Liver (tissue), 9 donors: ENCODE results near the gene MGAT5. TPM values are rescaled to one million over a fixed set of nuclear protein-coding genes. Genes with fewer than 3 reads are reported as not detected.

Source experiments
- DNase-seq: peaks from one replicate; pipeline ENCODE4 v3.0.0-alpha.2; 2017; ENCODE audit warnings: low spot score
- H3K27ac ChIP-seq, 2 donors: one replicate each; pipeline ENCODE4 v1.7.0; 2013; ENCODE audit warnings: inconsistent platforms in 2 of 2, low read length in 2 of 2, control low read depth in 1 of 2, low read depth in 1 of 2, mild to moderate bottlenecking in 1 of 2
- H3K27me3 ChIP-seq, 4 donors: one replicate each; pipeline versions ENCODE4 v1.6.1 to v1.7.0; 2013; ENCODE audit warnings: low read length in 3 of 4, inconsistent platforms in 1 of 4, mild to moderate bottlenecking in 1 of 4, moderate library complexity in 1 of 4; ENCODE audit not compliant: control insufficient read depth in 4 of 4, insufficient read depth in 4 of 4
- H3K36me3 ChIP-seq, 4 donors: one replicate each; pipeline versions ENCODE4 v1.6.1 to v1.7.0; 2013; ENCODE audit warnings: low read length in 3 of 4, mild to moderate bottlenecking in 3 of 4, low read depth in 1 of 4, moderate library complexity in 1 of 4; ENCODE audit not compliant: control insufficient read depth in 4 of 4, insufficient read depth in 3 of 4
- H3K4me1 ChIP-seq, 4 donors: one replicate each; pipeline versions ENCODE4 v1.6.1 to v1.7.0; 2013; ENCODE audit warnings: low read length in 3 of 4, mild to moderate bottlenecking in 3 of 4, moderate library complexity in 1 of 4; ENCODE audit not compliant: control insufficient read depth in 4 of 4, insufficient read depth in 4 of 4
- H3K4me3 ChIP-seq, 3 donors: one replicate each; pipeline versions ENCODE4 v1.6.1 to v1.7.0; 2013; ENCODE audit warnings: low read length in 3 of 3, control low read depth in 1 of 3, low read depth in 1 of 3, mild to moderate bottlenecking in 1 of 3
- H3K9ac ChIP-seq, 2 donors: one replicate each; pipeline ENCODE4 v1.7.0; 2013; ENCODE audit warnings: low read length in 2 of 2, mild to moderate bottlenecking in 2 of 2, moderate library complexity in 2 of 2, control low read depth in 1 of 2, low read depth in 1 of 2
- H3K9me3 ChIP-seq, 4 donors: one replicate each; pipeline versions ENCODE4 v1.6.1 to v1.7.0; 2013; ENCODE audit warnings: low read length in 3 of 4; ENCODE audit not compliant: control insufficient read depth in 4 of 4
- EGR1 ChIP-seq, 2 donors: IDR thresholded peaks; 2 replicates each; pipeline ENCODE4 v1.6.1; 2016 to 2018; ENCODE audit warnings: antibody characterized with exemption in 2 of 2, low read depth in 2 of 2
- FOXA1 ChIP-seq: IDR thresholded peaks from 2 replicates; pipeline ENCODE4 v1.6.1; 2016; ENCODE audit warnings: antibody characterized with exemption
- FOXA2 ChIP-seq: IDR thresholded peaks from 2 replicates; pipeline ENCODE4 v1.6.1; 2016; ENCODE audit warnings: antibody characterized with exemption
- GABPA ChIP-seq, 2 donors: IDR thresholded peaks in 1 of 2; conservative IDR thresholded peaks in 1 of 2; 2 replicates each; pipeline ENCODE4 v1.6.1; 2016; ENCODE audit warnings: antibody characterized with exemption in 2 of 2, mild to moderate bottlenecking in 1 of 2, moderate library complexity in 1 of 2
- HNF4G ChIP-seq: IDR thresholded peaks from 2 replicates; pipeline ENCODE4 v1.6.1; 2016; ENCODE audit warnings: antibody characterized with exemption
- NR2F2 ChIP-seq: IDR thresholded peaks from 2 replicates; pipeline ENCODE4 v1.6.1; 2016; ENCODE audit warnings: antibody characterized with exemption
- RXRA ChIP-seq, 2 donors: IDR thresholded peaks; 2 replicates each; pipeline ENCODE4 v1.6.1; 2017 to 2018; ENCODE audit warnings: antibody characterized with exemption in 2 of 2, mild to moderate bottlenecking in 1 of 2
- SP1 ChIP-seq: IDR thresholded peaks from 2 replicates; pipeline ENCODE4 v1.6.1; 2018; ENCODE audit warnings: antibody characterized with exemption, mild to moderate bottlenecking
- TAF1 ChIP-seq: conservative IDR thresholded peaks from 2 replicates; pipeline ENCODE4 v1.6.1; 2016; ENCODE audit warnings: antibody characterized with exemption, mild to moderate bottlenecking
- YY1 ChIP-seq: IDR thresholded peaks from 2 replicates; pipeline ENCODE4 v1.6.1; 2016; ENCODE audit warnings: antibody characterized with exemption, mild to moderate bottlenecking
- whole genome bisulfite sequencing: extraction: QIAGEN DNeasy Blood & Tissue Kit; methylation state at CpG from one replicate; pipeline ENCODE4 v1.1.7; 2013; 5-methylcytosine and 5-hydroxymethylcytosine counted together
- polyA plus RNA-seq, 2 donors: library from polyadenylated mRNA; stranded (reverse) in 1 of 2; unstranded in 1 of 2; fragments of 200-250 nt in 1 of 2; fragments of >200 nt in 1 of 2; fragmentation: Nextera tagmentation in 1 of 2; extraction: Ambion mirVana in 1 of 2; gene quantifications; one replicate each; pipeline versions ENCODE4 v1.2.1 to v1.2.3, GENCODE V29; 2013 to 2015
- total RNA-seq, 2 donors: library from RNA; depleted of rRNA; stranded (reverse); fragments of >200 nt; gene quantifications; one replicate each; pipeline ENCODE4 v1.2.3, GENCODE V29; 2014
- TF ChIP-seq, protein P1 (sequence below): IDR thresholded peaks from 2 replicates; pipeline ENCODE4 v1.6.1; 2016; ENCODE audit warnings: antibody characterized with exemption
- TF ChIP-seq, protein P2 (sequence below): IDR thresholded peaks from 2 replicates; pipeline ENCODE4 v1.6.1; 2016; ENCODE audit warnings: antibody characterized with exemption, mild to moderate bottlenecking
- TF ChIP-seq, protein P3 (sequence below): IDR thresholded peaks from 2 replicates; pipeline ENCODE4 v1.6.1; 2016; ENCODE audit warnings: antibody characterized with exemption
- TF ChIP-seq, protein P4 (sequence below): IDR thresholded peaks from 2 replicates; pipeline ENCODE4 v1.6.1; 2016; ENCODE audit warnings: antibody characterized with exemption
- TF ChIP-seq, protein P5 (sequence below): fragments of 150-350 bp; IDR thresholded peaks from 2 replicates; pipeline ENCODE4 v1.5.1; 2017; ENCODE audit warnings: improper control_type of control experiment, low read depth, low read length; ENCODE audit not compliant: missing input control
- donor health status: healthy.
- donor health status: healthy.
- donor health status: healthy.
- donor health status: healthy.
- donor health status: healthy.

Gene MGAT5
- total and polyA plus RNA-seq, 4 donors = 1.8 to 12.7 (median 5.6) TPM

DNA sequence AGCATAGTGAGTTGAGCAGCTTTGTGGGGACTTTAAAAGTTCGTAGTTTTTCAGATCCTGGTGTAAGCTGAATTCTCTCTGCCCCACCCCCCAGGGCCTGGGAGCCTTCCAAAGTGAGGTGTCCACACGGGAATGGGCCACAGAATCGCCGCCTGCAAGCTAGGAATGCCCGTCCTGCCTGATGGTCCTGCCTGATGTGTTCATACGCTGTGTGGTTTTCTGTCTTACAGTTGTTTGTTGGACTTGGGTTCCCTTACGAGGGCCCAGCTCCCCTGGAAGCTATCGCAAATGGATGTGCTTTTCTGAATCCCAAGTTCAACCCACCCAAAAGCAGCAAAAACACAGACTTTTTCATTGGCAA lies 158.7 kb downstream of the MGAT5 start:
- H3K4me3 ChIP-seq = no peak overlapping the region
- H3K27me3 ChIP-seq = no peaks in the 10 kb centered on the region
- H3K9ac ChIP-seq = no peak overlapping the region
- H3K36me3 ChIP-seq = no peaks in the 10 kb centered on the region
- WGBS = 85% methylated on average over 8 of the region's 8 CpGs
- H3K4me1 ChIP-seq = peaks cover 3 to 23% (median 18%) of the 10 kb centered on the region in 4 donors
- H3K27ac ChIP-seq = no peak overlapping the region
- TF ChIP-seq NR2F2 (no peak), HNF4G (no peak), SP1 (no peak), EGR1 (IDR thresholded peaks at IDR 0.05; ENCODE audit: low read depth in 2 of 2) (no peak)
- H3K9me3 ChIP-seq = no peaks in the 10 kb centered on the region
- no peak for DNase-seq

DNA sequence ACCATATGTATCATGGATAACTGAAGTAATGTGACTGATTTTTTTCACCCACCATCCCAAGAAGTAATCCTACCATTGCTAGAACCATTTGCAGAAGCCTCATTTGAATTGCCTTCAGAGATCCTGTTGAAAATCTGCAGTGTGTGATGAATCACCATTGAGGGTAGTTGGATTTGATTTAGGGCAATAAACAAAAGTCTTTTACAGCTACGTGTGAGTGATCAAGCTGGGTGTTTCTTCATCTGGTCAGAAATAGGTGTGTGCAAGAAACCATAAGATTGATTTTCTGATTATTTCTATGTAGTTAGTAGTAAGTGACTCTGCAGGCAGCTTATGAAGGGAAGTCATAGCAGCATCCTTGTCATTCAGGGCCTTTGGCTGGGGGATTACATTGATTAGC lies 159.6 kb downstream of the MGAT5 start:
- H3K27ac ChIP-seq = no peak overlapping the region
- WGBS = 52% methylated on average over 1 of the region's 1 CpG
- no peak for DNase-seq
- TF ChIP-seq, protein P1, sequence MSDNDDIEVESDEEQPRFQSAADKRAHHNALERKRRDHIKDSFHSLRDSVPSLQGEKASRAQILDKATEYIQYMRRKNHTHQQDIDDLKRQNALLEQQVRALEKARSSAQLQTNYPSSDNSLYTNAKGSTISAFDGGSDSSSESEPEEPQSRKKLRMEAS = no peak
- TF ChIP-seq, protein P2, sequence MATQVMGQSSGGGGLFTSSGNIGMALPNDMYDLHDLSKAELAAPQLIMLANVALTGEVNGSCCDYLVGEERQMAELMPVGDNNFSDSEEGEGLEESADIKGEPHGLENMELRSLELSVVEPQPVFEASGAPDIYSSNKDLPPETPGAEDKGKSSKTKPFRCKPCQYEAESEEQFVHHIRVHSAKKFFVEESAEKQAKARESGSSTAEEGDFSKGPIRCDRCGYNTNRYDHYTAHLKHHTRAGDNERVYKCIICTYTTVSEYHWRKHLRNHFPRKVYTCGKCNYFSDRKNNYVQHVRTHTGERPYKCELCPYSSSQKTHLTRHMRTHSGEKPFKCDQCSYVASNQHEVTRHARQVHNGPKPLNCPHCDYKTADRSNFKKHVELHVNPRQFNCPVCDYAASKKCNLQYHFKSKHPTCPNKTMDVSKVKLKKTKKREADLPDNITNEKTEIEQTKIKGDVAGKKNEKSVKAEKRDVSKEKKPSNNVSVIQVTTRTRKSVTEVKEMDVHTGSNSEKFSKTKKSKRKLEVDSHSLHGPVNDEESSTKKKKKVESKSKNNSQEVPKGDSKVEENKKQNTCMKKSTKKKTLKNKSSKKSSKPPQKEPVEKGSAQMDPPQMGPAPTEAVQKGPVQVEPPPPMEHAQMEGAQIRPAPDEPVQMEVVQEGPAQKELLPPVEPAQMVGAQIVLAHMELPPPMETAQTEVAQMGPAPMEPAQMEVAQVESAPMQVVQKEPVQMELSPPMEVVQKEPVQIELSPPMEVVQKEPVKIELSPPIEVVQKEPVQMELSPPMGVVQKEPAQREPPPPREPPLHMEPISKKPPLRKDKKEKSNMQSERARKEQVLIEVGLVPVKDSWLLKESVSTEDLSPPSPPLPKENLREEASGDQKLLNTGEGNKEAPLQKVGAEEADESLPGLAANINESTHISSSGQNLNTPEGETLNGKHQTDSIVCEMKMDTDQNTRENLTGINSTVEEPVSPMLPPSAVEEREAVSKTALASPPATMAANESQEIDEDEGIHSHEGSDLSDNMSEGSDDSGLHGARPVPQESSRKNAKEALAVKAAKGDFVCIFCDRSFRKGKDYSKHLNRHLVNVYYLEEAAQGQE = no peak
- TF ChIP-seq, protein P3, sequence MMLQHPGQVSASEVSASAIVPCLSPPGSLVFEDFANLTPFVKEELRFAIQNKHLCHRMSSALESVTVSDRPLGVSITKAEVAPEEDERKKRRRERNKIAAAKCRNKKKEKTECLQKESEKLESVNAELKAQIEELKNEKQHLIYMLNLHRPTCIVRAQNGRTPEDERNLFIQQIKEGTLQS = no peak
- TF ChIP-seq RXRA (IDR thresholded peaks at IDR 0.05) = no peak
- no peak for TF ChIP-seq GABPA (IDR thresholded peaks at IDR 0.05 in 1 of 2, conservative IDR thresholded peaks at IDR 0.05 in 1 of 2)
- TF ChIP-seq TAF1 = no peak
- TF ChIP-seq HNF4G = no peak
- TF ChIP-seq YY1 = no peak
- no peaks in the 10 kb centered on the region for H3K27me3 ChIP-seq
- H3K4me3 ChIP-seq = no peak overlapping the region
- peak overlapping the region in 1 of 2 donors; percentile 30 for H3K9ac ChIP-seq
- H3K4me1 ChIP-seq = peaks cover 3 to 29% (median 24%) of the 10 kb centered on the region in 4 donors
- no peaks in the 10 kb centered on the region for H3K9me3 ChIP-seq
- no peaks in the 10 kb centered on the region for H3K36me3 ChIP-seq

DNA sequence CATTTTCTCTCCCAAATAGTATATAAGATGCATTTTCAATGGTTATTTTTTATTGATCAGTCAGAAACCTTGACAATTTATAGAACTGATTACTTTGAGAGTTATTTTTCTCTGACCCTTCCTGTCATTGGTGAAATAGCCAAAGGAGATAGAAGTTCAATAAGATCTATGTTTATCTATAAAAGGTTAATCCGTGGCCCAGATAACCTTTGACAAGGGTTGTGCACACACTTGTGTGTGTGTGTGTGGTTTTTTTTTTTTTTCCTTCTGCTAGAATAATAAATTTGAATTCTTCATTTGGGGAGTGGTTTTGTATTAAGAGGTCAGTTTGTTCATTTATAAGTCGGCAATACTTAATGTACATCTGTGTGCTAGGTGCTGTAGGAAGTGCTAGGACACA lies 160.0 kb downstream of the MGAT5 start:
- H3K27me3 ChIP-seq = no peaks in the 10 kb centered on the region
- H3K4me1 ChIP-seq = peaks cover 3 to 33% (median 26%) of the 10 kb centered on the region in 4 donors
- H3K9me3 ChIP-seq = no peaks in the 10 kb centered on the region
- H3K36me3 ChIP-seq = no peaks in the 10 kb centered on the region
- DNase-seq = no peak
- H3K4me3 ChIP-seq = no peak overlapping the region
- H3K9ac ChIP-seq = peak overlapping the region in 1 of 2 donors; percentile 30
- H3K27ac ChIP-seq = no peak overlapping the region
- WGBS = 39% methylated on average over 2 of the region's 2 CpGs
- TF ChIP-seq GABPA (IDR thresholded peaks at IDR 0.05 in 1 of 2, conservative IDR thresholded peaks at IDR 0.05 in 1 of 2) = no peak
- TF ChIP-seq, protein P1 = no peak
- TF ChIP-seq, protein P4, sequence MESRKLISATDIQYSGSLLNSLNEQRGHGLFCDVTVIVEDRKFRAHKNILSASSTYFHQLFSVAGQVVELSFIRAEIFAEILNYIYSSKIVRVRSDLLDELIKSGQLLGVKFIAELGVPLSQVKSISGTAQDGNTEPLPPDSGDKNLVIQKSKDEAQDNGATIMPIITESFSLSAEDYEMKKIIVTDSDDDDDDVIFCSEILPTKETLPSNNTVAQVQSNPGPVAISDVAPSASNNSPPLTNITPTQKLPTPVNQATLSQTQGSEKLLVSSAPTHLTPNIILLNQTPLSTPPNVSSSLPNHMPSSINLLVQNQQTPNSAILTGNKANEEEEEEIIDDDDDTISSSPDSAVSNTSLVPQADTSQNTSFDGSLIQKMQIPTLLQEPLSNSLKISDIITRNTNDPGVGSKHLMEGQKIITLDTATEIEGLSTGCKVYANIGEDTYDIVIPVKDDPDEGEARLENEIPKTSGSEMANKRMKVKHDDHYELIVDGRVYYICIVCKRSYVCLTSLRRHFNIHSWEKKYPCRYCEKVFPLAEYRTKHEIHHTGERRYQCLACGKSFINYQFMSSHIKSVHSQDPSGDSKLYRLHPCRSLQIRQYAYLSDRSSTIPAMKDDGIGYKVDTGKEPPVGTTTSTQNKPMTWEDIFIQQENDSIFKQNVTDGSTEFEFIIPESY = no peak
- TF ChIP-seq HNF4G = peak; percentile 17
- no peak for TF ChIP-seq FOXA2
- TF ChIP-seq YY1 = no peak
- TF ChIP-seq EGR1 (IDR thresholded peaks at IDR 0.05; ENCODE audit: low read depth in 2 of 2) = no peak
- TF ChIP-seq RXRA (IDR thresholded peaks at IDR 0.05) = peak; percentile 50 to 67
- TF ChIP-seq, protein P5, sequence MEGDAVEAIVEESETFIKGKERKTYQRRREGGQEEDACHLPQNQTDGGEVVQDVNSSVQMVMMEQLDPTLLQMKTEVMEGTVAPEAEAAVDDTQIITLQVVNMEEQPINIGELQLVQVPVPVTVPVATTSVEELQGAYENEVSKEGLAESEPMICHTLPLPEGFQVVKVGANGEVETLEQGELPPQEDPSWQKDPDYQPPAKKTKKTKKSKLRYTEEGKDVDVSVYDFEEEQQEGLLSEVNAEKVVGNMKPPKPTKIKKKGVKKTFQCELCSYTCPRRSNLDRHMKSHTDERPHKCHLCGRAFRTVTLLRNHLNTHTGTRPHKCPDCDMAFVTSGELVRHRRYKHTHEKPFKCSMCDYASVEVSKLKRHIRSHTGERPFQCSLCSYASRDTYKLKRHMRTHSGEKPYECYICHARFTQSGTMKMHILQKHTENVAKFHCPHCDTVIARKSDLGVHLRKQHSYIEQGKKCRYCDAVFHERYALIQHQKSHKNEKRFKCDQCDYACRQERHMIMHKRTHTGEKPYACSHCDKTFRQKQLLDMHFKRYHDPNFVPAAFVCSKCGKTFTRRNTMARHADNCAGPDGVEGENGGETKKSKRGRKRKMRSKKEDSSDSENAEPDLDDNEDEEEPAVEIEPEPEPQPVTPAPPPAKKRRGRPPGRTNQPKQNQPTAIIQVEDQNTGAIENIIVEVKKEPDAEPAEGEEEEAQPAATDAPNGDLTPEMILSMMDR = no peak
- no peak for TF ChIP-seq FOXA1
- TF ChIP-seq SP1 = peak; percentile 19
- TF ChIP-seq, protein P2 = no peak
